GOT3 (cell line): Measurements from ENCODE around the gene TRIM41.
"Not testable (repeated sequence)": the region's sequence is repeated elsewhere in the genome, so short reads cannot be mapped to it uniquely, and the experiment has no call there.

Source experiments
- DNase-seq: peaks from one replicate; lab custom pipeline; 2025; ENCODE audit warnings: mixed read lengths; lab: John Stamatoyannopoulos, UW

The TRIM41 gene

GRCh38 chr5:181211208-181211607 is 11.9 kb upstream of the TRIM41 start:
- no peak for DNase-seq

GRCh38 chr5:181212080-181212479 is 11.0 kb upstream of the TRIM41 start:
- DNase-seq, result no peak

- no peak for DNase-seq
Observed at GRCh38 chr5:181212934-181213333, 10.1 kb upstream of the TRIM41 start.

- not testable (repeated sequence) for DNase-seq
Observed at GRCh38 chr5:181214249-181214648, 8.8 kb upstream of the TRIM41 start.

- no peak for DNase-seq
Observed at GRCh38 chr5:181215997-181216989, 6.8 kb upstream of the TRIM41 start.

- DNase-seq, result no peak
Observed at GRCh38 chr5:181217111-181217802, 5.8 kb upstream of the TRIM41 start.

GRCh38 chr5:181217803-181218062 is 5.3 kb upstream of the TRIM41 start:
- no peak for DNase-seq

- DNase-seq, result no peak
Observed at GRCh38 chr5:181218795-181219124, 4.3 kb upstream of the TRIM41 start.

- DNase-seq, result no peak
Observed at GRCh38 chr5:181219262-181220177, 3.6 kb upstream of the TRIM41 start.

- DNase-seq, result no peak
Observed at GRCh38 chr5:181220178-181220515, 2.9 kb upstream of the TRIM41 start.

GRCh38 chr5:181221105-181221791 is 1.8 kb upstream of the TRIM41 start:
- DNase-seq, result no peak

- no peak for DNase-seq
Observed at GRCh38 chr5:181221792-181222629, 1.1 kb upstream of the TRIM41 start.

GRCh38 chr5:181222630-181223057 is 437 bp upstream of the TRIM41 start:
- DNase-seq, result no peak

GRCh38 chr5:181223729-181224389 is 778 bp downstream of the TRIM41 start:
- DNase-seq, result no peak

- DNase-seq, result no peak
Observed at GRCh38 chr5:181224390-181225229, 1.5 kb downstream of the TRIM41 start.

GRCh38 chr5:181229996-181230395 is 6.9 kb downstream of the TRIM41 start:
- no peak for DNase-seq

GRCh38 chr5:181230551-181230950 is 7.5 kb downstream of the TRIM41 start:
- no peak for DNase-seq

GRCh38 chr5:181231432-181231831 is 8.4 kb downstream of the TRIM41 start:
- DNase-seq, result no peak

- no peak for DNase-seq
Observed at GRCh38 chr5:181232593-181232992, 9.5 kb downstream of the TRIM41 start.
